ENCODE results near the gene KRR1. TPM values are rescaled to one million over a fixed set of nuclear protein-coding genes. Genes with fewer than 3 reads are reported as not detected.

KRR1 gene
- 10 to 100 TPM; 59.2 to 62.3 TPM for total RNA-seq

DNA sequence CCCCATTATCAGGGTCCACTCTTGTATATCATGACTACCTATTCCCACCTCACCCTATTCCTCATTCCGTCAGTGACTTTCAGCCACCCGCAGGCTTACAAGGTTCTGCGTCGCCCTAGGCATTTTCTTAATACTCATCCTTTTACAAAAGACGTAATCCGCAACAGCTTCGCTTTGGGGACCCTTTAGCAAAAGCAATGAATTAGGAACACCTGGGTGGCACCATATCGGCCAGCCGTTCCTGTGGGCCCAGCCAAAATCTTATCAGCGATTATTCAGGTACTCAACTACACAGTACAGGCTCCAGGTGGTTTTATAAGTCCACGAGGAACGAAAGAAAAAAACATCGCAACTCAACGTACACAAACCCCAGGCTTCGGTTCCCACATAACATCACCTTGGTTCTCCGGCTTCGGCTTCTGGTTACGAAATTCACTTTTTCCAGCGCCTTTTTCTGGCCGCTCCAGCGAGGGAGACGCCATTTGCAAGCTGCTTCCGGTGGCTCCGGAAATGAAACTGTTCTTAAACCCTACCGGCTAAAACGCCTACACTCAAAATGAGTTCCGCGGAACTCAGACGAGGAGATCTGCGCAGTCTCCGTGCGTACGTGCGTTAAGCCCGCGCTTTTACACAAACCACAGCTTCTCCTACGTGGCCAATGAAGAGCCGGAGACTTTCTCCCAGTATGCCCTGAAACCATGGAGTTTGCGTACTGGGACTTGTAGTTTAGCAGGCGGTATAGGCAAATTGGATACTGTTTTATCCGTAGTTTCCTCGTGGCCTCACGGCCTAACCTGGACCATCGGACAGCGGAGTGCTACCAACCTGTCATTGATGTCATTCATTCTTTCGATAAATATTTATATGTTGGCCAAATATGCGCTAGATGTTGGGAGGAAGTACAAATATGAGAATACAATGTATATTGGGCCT is at the start of gene KRR1:
Gene KRR1 (minus strand): TSS at position 494 of the 933 bp plus-strand sequence. CDS start 12 bp downstream, at position 482.

DNA sequence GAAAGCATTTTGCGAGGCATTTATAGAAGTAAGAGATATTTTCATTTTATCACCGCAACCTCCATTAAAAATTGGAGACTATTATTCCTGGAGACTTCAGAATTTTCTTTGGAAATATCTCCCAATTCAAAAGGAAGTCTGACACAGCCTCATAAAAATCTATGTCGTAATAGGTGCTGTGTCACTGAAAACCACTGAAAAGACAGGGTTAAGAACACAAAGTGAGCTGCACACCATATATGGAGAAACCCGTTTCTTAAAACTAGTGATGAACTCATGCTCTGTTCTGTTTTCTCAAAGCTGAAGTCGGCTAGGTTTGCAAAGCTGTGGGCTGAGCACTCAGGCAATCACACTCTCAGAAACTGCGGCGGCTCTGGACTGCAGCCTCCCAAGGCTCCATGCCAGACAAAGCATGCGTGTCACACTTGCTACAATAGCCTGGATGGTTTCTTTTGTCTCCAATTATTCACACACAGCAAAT is 30.9 kb downstream of the KRR1 start, which contains the start of gene GLIPR1:
Gene GLIPR1 (plus strand): TSS at position 287 of the 481 bp plus-strand sequence. CDS start 126 bp downstream, at position 413.

Other genes starting within 250 kb of the KRR1 start
- gene CAPS2, start 181.3 kb downstream of the KRR1 start, total RNA-seq = 1 to 10 TPM; 2.3 to 2.8 TPM
- not detected for gene GLIPR1L1, start 176.9 kb downstream of the KRR1 start, total RNA-seq
- gene GLIPR1L2, start 120.5 kb downstream of the KRR1 start, total RNA-seq = under 1 TPM in 1 of 2 experiments, not detected in 1; 0.30 TPM
- 10 to 100 TPM; 21.8 to 23.5 TPM for gene GLIPR1, start 30.9 kb downstream of the KRR1 start, total RNA-seq